HG02588 (cell line): ENCODE measurements around the gene FSTL4.

Source experiments
- ATAC-seq: cut with Tn5 transposase; IDR thresholded peaks from one replicate; pipeline ENCODE4 v1.9.1; 2021; ENCODE audit warnings: mild to moderate bottlenecking, moderate library complexity; ENCODE audit not compliant: unreplicated experiment

FSTL4 gene

DNA sequence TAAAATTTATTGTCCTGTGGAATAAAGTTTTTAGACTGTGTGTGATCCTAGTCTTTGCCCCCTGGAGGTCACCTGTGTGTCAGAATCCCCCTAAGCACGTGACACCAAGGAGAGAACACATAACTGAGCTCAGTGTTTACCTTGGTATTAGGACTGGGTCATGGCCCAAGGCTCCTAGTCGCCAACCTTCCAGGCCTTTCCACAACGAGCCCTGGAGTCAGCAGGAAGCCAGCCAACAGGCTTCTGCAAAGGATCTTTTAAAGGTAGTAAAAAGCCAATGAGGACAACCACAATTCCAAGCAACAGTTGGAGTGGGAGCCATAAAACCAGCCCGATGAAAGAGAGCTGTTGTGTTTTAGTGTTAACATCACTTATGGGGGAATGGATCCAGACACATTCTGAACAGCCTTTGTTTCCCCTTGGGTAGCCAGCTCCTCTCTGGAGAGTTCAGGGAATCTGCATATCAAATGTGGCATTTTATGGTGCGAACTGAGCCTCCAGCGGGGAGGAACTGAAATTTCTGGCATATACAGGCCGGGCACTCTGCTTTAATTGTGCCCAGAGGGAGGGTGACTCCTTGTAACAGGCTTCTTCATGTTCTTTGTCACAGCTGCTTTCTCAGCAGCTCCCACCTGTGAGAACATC lies 239.9 kb downstream of the FSTL4 start:
- ATAC-seq: no peak

DNA sequence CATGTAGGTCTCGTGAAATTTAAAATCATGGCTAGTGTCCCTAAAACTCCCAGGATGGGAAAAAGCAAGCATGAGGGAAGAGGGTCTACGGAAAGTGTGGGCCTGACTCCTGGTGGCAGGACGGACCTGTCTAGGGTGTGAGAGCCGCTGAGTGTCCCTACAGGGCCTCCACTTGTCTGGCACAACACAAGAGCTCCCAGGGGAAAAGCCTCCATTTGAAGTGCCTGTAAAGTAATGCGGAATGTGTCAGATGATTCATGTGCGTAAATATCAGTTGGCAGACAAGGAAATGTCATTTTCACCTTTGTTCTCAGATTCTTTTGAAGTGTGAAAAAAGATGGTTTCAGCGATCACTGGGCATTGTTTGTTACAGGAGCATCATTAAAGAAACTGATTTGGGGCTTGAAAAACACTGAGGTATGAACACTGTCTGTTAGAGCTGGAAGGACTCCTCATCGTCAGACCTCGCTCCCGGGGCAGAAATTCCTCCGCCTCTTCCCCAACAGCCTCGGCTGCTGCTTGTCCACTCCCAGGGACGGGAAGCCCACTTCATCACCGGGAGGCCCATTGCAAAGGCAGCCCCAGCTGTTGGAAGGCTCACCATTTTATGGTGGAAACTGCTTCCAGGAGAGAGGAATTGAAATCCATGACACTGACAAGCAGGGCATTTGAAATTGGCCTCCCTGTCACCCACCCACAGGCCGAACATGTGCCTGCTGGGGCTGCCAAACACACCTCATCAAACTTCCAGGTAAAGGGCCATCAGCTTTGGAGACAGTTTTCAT lies 240.8 kb downstream of the FSTL4 start:
- ATAC-seq: no peak

DNA sequence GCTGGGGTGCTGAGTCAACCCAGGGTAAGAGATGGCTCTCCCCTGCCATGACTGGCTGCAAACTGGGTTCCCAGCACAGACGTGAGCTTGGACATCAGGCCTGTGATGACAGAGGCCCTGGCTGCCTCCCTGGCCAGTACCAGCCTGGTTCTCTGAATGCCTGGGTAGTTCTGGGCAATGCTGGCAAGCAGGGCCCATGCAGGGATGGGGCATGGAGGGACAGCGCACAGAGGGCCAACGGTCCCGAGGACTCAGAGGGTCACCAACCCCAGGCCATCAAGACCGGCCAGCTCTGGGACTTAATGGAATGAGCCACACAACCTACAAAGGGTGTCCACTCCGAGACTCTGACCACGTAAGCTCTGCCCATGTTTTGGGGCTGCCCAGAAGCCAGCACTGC lies 241.4 kb downstream of the FSTL4 start:
- ATAC-seq: no peak

DNA sequence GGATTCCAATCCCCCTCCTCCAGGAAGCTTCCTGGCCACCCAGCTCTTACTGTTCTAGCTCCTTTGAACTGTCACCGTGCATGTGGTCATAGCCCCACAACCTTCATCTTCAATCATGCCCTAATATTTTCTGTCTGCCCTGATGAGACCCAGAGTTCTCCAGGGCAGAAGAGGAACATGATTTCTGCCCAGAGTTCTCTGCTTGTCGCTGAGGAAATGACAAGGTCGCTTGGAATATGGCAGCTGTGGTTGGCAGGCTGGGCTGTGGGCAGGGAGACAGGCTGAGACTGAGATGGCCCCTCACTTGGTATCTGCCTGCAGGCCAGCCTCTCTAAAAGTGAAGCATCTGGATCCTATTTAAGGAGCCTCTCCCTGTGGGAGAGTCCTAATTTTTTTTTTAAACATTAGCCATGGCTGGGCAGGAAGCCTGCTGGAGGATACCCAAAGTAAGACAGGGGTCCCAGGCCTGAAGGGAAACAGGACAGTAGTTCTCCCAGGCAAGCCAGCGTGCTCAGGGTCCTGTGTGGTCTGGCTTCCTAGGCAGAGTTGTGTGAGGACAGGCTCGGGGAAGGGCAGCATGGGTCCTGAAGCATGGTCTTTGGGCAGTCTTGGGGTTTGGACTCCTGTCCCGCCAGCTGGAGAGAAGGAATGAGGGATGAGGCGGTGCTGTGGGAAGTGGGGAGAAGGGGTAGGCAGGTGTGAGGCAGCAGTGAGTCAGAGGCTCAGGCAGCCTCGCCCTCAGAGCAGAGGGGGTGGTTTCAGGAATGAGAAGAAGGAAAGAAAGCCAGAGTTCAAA lies 242.1 kb downstream of the FSTL4 start:
- no peak for ATAC-seq

DNA sequence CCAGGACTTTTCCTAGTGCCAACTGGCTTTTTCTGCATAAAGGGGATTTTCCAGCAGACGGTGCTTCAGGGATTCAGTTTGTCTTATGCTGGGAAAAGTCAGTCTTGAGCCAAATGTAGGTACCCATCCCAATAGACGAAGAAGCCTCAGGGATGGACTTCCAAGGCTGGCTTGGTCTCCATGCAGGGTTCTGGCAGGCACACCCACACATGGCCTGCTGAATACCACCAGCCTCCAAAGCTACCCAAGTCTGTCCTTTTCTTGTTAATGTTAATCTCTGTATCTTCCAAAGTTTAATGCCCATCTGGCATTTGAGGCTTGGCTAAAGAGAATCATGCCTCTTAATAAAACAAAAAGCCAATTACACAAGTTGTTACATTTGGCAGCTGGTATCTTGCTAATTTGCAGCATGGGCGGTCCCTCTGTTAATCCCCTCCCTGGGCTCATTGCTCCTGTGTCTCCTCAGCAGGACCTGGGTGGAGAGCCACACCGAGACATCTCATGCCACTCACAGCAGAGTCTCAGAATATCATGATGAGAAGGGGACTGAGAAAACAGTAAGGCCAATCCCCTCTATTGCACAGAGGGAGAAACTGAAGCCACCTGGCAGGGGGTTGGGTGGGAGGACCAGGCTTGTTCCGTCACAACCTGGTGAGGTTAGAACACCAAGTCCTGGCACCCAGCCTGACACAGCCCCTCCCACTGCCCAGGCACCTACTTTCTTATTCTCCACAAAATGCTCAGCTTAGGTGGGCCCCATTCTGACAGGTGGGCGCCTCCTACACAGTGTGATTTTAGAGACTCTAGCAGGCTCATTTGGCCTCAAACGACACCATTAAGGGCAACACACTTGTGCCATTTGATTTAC lies 243.2 kb downstream of the FSTL4 start:
- no peak for ATAC-seq

DNA sequence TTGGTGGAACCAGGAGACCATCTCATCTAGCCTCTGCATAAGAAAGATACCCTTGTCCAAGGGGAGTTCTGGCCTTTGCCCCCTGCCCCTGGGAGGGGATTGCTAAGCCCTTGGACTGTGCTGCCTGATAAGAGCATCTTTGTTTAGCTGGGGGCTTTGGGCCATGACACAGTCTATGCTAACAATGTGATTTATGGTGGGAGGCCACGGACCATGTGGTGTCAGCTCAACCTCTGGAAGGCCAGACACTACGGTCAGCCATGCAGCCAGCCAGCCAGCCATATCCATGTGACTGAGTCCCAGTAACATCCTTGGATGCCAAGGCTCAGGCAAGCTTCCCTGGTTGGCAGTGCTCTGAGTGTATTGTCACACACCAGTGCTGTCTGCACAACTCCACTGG lies 244.4 kb downstream of the FSTL4 start:
- no peak for ATAC-seq

DNA sequence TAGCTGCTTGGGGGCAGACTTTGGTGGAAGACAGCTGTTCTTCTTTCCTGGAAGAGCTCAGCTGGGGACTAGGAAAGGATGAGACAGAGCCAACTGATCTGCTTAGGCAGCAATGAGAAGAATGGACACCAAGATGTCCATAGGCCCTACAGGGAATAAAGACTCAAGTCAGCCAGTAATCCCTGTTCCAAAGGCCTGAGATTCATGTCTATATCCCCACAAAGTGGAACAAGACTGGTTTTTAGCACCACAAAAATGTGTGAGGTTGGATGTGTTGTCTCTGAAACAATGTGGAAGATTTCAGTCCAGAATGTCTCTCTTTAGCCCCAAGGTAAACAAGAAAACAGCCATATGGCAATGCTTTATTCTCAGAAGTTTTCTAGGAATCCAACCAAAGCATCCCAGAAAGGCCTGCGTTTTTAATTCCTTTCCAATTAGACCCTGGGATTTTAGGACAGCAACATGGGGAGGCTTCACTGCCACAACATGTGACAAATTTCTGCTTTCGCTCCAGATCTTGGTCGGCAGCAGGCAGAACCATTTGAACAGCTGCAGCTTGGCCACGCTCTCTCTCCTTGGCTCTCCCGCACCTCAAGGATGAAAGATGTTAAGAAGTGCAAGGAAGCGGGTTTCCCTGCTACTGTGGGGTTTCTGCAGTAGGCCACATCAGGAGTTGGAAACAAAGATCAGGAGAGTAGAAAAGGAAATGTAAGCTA lies 245.1 kb downstream of the FSTL4 start:
- no peak for ATAC-seq

DNA sequence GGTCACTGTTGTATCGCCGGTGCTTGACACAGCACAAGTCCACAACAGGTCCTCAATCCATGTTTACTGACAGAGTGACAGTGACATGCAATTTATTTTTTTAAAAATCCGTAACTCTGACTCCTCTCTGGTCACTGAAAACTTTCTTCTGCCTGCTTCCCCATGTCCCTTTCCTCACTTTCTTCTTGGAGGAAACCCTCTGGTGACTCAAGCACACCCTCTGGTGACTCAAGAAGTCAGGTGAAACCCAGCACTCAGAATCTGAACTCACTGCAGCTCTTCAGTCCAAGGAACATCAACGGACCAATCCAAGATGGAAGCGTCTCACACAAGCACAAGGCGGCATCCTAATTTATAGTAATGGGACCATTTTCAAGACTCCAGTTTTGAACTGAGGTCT lies 245.9 kb downstream of the FSTL4 start:
- no peak for ATAC-seq

DNA sequence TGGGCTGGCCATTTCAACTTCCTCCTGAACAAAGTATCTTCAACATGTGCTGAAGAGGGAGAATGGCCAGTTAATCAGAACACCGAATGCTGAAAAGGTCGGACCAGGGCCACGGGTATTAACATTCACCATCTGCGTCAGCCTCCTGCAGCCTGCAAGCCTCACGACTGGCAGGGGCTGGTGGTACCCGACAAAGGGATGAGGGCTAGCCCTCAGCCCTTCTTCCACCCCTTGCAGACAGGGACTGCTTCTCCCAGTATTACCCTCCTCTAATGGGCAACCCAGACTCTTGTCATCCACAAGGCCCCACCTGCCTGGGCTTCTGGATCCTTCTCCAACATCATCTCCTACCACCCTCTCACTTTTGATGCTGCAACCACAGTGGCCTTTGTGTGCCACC lies 246.6 kb downstream of the FSTL4 start:
- no peak for ATAC-seq

DNA sequence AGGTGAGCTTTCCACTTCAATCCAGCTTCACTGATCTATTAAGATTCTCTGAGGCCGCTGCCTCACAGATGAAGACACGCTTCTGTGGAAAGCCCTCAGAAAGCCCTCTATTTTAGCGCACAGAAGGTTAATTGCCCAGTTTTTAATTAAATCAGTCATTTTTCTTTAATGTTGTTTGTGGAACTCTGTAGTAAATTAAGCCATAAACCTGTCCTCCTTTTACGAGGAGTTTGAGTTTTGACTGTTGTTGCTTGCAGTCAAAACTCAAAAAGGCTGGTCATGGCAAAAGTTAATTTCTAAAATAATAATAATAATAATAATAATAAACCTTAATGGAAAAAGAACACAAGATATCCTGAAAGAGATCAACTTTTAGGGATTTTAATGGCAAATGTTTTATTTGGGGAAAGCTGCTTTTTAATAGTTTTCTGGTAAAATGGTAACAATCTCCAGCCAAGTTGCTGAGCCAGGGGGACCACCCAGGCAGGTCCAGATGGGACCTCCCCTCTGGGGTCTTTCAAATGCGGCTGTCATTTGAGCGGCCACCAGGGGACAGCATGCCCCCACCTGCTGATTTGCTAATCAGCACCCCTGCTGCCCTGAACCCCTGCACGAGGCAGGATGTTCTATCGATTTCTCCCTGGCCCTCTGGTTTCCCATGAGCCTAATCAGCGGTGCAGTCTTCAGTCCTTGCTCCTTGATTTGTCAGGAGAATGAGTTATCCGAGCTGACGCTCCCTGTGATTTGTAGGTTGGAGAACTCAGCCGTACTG lies 247.2 kb downstream of the FSTL4 start:
- no peak for ATAC-seq

DNA sequence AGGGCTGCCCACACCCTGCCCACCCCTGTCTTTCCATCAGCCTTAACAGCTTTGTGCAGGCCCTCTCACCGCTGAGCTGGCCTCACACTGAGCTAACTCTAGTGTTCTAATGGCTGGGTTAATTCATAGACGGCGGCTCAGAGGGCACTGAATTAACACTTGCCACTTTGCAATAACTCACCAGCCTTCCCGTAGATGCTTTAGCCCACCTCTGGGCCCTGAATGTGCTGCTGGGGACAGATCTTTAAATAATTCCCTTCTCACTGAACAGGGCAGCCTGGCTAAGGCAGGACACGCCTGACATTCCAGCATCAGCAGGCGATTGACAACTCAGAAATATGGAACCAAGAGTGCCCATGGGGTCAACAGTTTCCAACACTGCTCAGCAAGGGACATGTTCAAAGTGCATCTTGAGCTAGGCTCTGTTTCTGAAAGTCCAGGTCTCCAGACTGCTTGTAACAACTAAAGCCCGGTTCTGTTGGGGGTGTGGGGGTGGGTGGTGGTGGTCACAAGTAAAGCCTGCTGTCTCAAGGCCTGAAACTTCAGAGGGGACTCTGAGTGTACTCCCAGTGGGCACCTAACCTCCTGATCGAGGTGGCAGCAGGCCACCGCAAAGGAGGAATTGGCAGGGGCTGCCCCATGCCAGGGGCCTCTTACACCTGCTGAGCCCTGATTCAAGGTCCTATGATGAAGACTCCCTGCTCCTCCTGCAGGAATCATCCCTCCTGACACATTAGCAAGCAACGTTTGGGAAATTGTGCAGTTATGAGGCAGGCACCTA lies 248.3 kb downstream of the FSTL4 start:
- ATAC-seq: no peak

DNA sequence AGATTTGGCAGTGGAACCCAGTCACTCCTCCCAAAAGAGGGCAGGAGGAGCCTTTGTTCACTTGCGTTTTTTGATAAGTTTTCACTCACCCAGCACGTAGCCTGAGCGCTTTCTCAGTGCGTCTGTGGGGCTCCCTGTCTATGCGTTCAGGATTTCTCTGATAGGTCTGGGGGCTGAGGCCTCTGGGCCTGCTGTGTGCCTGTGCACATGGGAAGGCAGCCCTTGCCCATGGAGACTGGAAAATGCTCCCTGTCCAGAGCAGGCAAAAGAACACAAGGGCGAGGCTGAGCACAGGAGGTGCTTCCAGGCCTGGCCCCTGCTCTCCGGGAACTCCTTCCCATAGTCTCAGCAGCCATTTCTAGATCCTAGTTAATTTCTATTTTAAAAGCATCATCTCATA lies 249.9 kb downstream of the FSTL4 start:
- ATAC-seq: no peak

DNA sequence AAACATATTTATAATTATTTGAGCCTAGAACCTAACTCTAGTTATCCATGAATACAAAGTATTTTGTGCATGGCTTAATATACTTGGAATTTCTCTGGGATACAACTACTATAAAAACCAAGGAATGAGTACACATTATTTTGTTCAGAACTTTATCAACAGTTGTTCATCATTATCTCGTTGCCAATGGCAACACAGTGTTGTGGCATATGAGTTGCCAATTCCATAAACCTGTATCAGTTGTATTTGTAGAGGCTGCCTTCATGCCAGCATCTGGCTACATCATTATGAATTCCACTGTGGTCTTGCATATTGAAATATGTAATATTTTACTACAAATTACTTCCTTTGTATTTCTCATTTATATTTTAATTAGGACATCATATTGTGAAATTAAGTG lies 250.4 kb downstream of the FSTL4 start:
- ATAC-seq: no peak

DNA sequence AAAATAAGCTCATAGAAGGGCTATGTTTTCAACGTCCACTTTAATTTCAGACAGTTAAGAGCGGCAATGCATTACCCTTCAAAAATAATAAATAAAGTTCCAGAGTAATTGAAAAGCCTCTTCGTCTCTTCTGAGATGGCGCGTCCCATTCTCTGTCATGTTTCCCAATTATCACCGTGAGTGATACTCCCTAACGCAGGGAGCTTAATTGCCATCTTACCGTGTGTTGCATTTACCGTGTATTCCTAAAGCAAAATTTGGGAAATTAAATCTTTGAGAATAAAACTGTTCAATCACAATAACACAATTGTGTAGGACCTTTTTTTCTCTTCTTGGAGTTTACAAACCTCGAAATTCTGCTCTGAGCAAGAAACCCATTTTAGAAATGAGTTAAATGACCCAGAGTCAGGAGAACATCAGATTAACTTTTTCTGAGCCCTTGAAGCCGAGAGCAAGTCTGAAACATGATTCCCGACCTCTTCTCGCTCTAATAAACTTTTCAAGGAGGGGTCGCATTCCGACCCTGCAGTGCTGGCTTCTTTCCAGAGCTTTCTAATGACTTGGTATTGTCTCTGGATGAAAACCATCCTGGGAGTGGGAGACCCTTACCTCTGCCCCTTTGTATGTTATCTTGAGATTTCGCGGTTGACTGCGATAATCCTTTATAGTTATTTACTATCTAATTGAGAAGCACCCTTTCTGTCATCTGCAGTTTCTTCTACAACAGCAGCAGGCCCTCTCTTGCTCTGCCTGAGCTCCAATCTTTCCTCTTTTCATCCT lies 251.5 kb downstream of the FSTL4 start:
- no peak for ATAC-seq

DNA sequence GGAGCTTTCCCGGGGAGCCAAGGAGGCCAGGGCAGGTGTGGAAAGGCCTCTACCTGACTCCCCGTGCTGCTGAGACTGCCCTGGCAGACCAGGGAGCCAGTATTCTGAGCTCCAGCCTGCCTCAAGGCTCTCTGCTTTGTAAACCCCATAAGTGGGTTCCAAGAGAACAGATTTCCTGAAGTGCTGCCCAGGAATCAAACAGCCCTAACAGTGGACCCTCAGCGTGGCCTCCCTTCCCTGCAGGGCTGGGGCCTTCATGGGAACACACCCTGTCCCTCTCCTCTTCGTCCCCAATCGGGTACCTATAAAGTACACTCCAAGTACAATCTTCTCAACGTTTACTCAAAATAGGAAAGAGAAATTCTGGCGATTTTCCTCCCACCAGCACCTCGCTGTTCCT lies 252.5 kb downstream of the FSTL4 start:
- no peak for ATAC-seq

DNA sequence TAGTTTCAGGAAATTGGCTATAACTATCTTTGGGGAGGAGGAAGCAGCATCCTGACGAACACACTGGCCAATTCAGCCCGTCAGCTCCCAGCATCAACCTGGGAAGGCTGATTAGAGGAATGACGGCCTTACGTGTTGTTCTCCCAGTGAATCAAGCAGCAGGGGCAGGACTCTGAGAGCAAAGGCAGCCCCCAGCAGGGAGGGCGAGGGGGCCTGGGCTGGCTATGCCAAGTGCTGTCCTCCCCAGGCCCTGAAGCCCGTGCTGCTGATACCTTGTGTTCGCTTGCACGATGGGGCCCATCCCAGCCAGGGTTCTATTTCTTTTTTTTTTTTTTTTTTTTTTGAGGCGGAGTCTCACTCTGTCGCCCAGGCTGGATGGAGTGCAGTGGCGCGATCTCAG lies 254.1 kb downstream of the FSTL4 start:
- no peak for ATAC-seq

DNA sequence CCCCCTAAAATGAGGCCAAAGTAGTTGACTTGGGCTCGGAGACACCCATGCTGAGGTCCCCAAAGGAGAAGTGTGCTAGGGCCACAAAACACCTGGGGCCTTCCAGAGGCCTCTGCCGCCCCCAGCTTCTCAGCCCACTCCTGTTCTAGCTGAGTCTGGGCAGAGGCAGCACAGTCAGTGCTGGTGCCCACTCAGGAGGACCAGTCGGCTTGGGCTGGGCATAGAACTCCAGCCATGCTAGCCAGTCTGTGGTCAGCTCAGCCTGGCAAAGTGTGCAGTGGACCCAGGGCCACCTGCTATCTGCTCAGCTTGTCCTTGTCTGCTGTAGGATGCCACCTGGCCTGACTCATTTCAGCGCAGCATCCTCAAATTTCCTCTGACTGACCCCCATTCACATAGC lies 254.6 kb downstream of the FSTL4 start:
- no peak for ATAC-seq

DNA sequence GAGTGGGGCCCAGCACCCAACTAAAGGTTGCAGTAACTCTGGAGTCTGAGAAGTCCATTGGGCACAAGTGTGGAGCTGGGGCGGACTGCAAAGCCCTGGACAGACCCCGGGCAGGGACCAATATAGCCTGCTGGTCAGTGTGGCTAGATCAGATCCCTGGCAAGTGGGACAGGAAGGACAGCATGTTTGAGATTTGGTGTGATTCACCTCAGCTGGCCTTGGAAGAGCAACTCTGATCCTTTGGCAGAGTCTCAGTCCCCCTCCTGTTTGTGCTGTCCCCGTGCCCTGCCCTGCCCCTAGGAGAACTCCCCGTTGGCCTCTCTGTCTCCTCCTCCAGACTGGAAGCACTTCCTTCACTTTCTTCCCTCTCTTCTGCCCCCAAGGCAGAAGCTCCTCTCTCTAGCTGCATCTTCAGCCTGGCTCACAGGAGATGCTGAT lies 255.3 kb downstream of the FSTL4 start:
- ATAC-seq: no peak
